Gastroesophageal sphincter (tissue), 3 donors: ENCODE data around the gene EIF6.

Source experiments
- POLR2A ChIP-seq, 2 donors: fragments of 450-650 bp; IDR thresholded peaks; one replicate each; pipeline ENCODE4 v1.6.1; 2017; ENCODE audit warnings: antibody characterized with exemption in 2 of 2, mild to moderate bottlenecking in 2 of 2, moderate library complexity in 1 of 2
- POLR2AphosphoS5 ChIP-seq: sonication (generic); formaldehyde crosslinking; IDR thresholded peaks from one replicate; pipeline ENCODE4 v1.6.1; 2017; ENCODE audit warnings: antibody characterized with exemption
- TF ChIP-seq, protein P1 (sequence below), 4 experiments: fragments of 200-600 bp in 2 of 4; fragments of 450-650 bp in 2 of 4; sonication (generic) in 1 of 4; IDR thresholded peaks; one replicate each; pipeline ENCODE4 v1.5.1; 2017 to 2019; ENCODE audit warnings: antibody characterized with exemption in 4 of 4, mild to moderate bottlenecking in 2 of 4, moderate library complexity in 2 of 4

DNA sequence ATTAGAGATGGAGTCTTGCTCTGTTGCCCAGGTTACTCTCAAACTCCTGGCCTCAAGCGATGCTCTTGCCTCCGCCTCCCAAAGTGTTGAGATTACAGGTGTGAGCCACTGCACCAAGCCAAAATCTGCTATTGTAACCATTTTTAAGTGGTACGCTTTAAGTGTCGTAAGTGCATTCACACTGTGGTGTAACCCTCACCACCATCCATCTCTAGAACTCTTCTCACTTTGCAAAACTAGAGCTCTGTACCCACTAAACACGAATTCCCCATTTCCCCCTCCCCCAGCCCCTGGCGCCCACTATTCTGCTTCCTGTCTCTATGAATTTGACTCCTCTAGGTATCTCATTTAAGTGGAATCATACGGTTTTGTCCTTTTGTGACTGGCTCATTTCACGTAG is 10.5 kb upstream of the EIF6 start:
- TF ChIP-seq POLR2A (IDR thresholded peaks at IDR 0.05) (no peak), POLR2AphosphoS5 (no peak)
- TF ChIP-seq, protein P1, sequence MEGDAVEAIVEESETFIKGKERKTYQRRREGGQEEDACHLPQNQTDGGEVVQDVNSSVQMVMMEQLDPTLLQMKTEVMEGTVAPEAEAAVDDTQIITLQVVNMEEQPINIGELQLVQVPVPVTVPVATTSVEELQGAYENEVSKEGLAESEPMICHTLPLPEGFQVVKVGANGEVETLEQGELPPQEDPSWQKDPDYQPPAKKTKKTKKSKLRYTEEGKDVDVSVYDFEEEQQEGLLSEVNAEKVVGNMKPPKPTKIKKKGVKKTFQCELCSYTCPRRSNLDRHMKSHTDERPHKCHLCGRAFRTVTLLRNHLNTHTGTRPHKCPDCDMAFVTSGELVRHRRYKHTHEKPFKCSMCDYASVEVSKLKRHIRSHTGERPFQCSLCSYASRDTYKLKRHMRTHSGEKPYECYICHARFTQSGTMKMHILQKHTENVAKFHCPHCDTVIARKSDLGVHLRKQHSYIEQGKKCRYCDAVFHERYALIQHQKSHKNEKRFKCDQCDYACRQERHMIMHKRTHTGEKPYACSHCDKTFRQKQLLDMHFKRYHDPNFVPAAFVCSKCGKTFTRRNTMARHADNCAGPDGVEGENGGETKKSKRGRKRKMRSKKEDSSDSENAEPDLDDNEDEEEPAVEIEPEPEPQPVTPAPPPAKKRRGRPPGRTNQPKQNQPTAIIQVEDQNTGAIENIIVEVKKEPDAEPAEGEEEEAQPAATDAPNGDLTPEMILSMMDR (IDR thresholded peaks at IDR 0.05), result no peak
